A673 (cell line): Measurements from ENCODE around the gene IFFO2.

Source experiments
- CTCF ChIP-seq: fragments of 300-800, 200-600 bp; sonication (generic); conservative IDR thresholded peaks from 2 replicates; pipeline ENCODE4 v1.5.1; 2017; ENCODE audit warnings: low read depth, mild to moderate bottlenecking, antibody characterized with exemption, low read length, moderate library complexity, mixed read lengths
- EZH2 ChIP-seq: fragments of 200-600 bp; sonication (generic); IDR thresholded peaks from 2 replicates; pipeline ENCODE4 v1.6.1; 2017; ENCODE audit warnings: borderline replicate concordance, low read depth, mild to moderate bottlenecking, mixed read lengths, antibody characterized with exemption, low read length; ENCODE audit not compliant: poor library complexity, severe bottlenecking

- TF ChIP-seq CTCF (no peak), EZH2 (no peak)
These were observed 43.6 kb upstream of the IFFO2 start for GRCh38 chr1:19000065-19000464.
